K562 (cell line): ENCODE data around the gene NFKB2. TPM values are rescaled to one million over a fixed set of nuclear protein-coding genes. Genes with fewer than 3 reads are reported as not detected.

Experiments used
- ATF1 ChIP-seq, 2 experiments: fragments of 450-650 bp in 1 of 2; IDR thresholded peaks; 2 replicates each; pipeline ENCODE4 v1.6.1; 2016; ENCODE audit warnings: missing compliant biosample characterization in 1 of 2, missing genetic modification characterization in 1 of 2
- CREB5 ChIP-seq: fragments of 250-450 bp; sonication (Bioruptor Pico); IDR thresholded peaks from 2 replicates; pipeline ENCODE4 v1.5.0; 2020; ENCODE audit warnings: mild to moderate bottlenecking
- KDM5B ChIP-seq: fragments of 200-600 bp; sonication (generic); IDR thresholded peaks from 2 replicates; pipeline ENCODE4 v1.6.1; 2012; ENCODE audit warnings: low read depth, mild to moderate bottlenecking, moderate library complexity, low read length, control low read depth, inconsistent platforms; ENCODE audit not compliant: insufficient replicate concordance
- KLF16 ChIP-seq: IDR thresholded peaks from 2 replicates; pipeline ENCODE4 v1.6.1; 2016; ENCODE audit warnings: antibody characterized with exemption
- MBD2 ChIP-seq: sonication (generic); IDR thresholded peaks from 2 replicates; pipeline ENCODE4 v1.6.1; 2016; ENCODE audit warnings: low read depth, borderline replicate concordance
- NCOR1 ChIP-seq: fragments of 450-650 bp; IDR thresholded peaks from 2 replicates; pipeline ENCODE4 v1.6.1; 2016; ENCODE audit warnings: mild to moderate bottlenecking, moderate library complexity
- PHF8 ChIP-seq: fragments of 200-600 bp; sonication (generic); IDR thresholded peaks from 2 replicates; pipeline ENCODE4 v1.6.1; 2012; ENCODE audit warnings: mixed run types, mild to moderate bottlenecking, inconsistent platforms, low read length, moderate library complexity, borderline replicate concordance
- PML ChIP-seq: IDR thresholded peaks from 2 replicates; pipeline ENCODE4 v1.6.1; 2012; ENCODE audit warnings: low read length, inconsistent platforms
- RBFOX2 ChIP-seq: fragments of 200-400 bp; formaldehyde crosslinking; IDR thresholded peaks from 2 replicates; pipeline ENCODE4 v1.6.1; 2017; ENCODE audit warnings: low read depth, mild to moderate bottlenecking, low read length, moderate library complexity
- SIX5 ChIP-seq, 2 experiments: IDR thresholded peaks; 2 replicates each; pipeline ENCODE4 v1.6.1; 2011; ENCODE audit warnings: low read length in 2 of 2, borderline replicate concordance in 1 of 2, low read depth in 1 of 2, mild to moderate bottlenecking in 1 of 2, moderate library complexity in 1 of 2; ENCODE audit not compliant: insufficient read depth in 1 of 2
- ZBTB8A ChIP-seq: fragments of 450-650 bp; IDR thresholded peaks from 2 replicates; pipeline ENCODE4 v1.6.1; 2018; ENCODE audit warnings: mild to moderate bottlenecking, moderate library complexity; ENCODE audit not compliant: partially characterized antibody
- ZNF318 ChIP-seq, 2 experiments: fragments of 450-650 bp; IDR thresholded peaks; 2 replicates each; pipeline ENCODE4 v1.6.1; 2016; ENCODE audit warnings: mild to moderate bottlenecking in 2 of 2, borderline replicate concordance in 1 of 2, low read depth in 1 of 2, moderate library complexity in 1 of 2
- polyA plus RNA-seq, 8 experiments: library from polyadenylated mRNA; depleted of rRNA in 4 of 8; stranded (reverse) in 5 of 8; unstranded in 3 of 8; fragments of >200 nt; fragmentation: Nextera tagmentation in 2 of 8; fragmentation: Illumina TruSeq in 1 of 8; extraction: Ambion mirVana in 2 of 8; extraction: Trizol in 1 of 8; gene quantifications; 2 replicates each; pipeline versions ENCODE4 v1.2.1 to v1.2.3, GENCODE V29; 2011 to 2014; ENCODE audit warnings: inconsistent platforms in 1 of 8, missing spikeins in 1 of 8
- total RNA-seq, 7 experiments: library from RNA; depleted of rRNA in 6 of 7; stranded (reverse); fragments of >200 nt in 6 of 7; fragmentation: Illumina TruSeq in 2 of 7; extraction: Trizol in 2 of 7; gene quantifications; 2 replicates each; pipeline versions ENCODE4 v1.2.1 to v1.2.3, GENCODE V29; 2011 to 2021; ENCODE audit warnings: low replicate concordance in 1 of 7
- TF ChIP-seq, protein P1 (sequence below): fragments of 450-650 bp; IDR thresholded peaks from 2 replicates; pipeline ENCODE4 v1.6.1; 2016; ENCODE audit warnings: low read depth, mild to moderate bottlenecking, moderate library complexity

Gene NFKB2
- total and polyA plus RNA-seq, 9 of the 15 experiments (the other 6 are each of a cell fraction or from before 2014, with no cell fraction given): 0.07 to 20.3 (median 7.9) TPM

DNA sequence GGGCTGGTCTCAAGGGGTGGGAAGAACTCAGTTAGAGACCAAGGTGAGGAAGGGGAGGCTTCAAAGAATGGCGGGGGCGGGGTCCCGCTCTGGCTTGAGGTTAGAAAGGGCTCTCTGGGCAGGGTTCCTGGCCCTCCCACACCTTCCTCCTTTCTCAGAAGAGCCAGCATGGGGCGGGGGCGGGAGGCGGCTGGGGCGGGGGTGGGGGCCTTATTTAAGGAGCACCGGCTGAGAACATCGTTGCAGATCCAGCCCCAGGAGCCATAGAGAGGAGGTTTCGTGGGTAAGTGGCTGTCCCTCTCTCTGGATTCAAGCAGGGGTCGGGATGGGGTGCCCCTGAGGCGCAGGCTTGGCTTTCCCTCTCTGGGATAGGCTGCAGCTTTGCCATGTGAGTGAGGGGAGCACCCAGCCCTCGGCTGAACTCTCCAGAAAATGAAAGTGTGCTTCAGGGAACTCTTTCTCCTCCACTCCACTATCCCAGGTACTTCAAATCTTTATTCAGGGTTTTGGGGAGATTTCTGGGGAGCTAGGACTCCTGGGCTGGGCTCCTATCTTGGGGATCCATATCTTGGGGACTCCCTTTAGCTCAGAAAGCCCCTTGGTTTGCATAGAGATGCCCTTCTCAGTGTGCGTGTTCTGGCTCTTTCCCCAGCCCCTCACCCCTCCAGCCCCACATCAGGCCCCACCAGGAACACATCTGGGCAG lies 40.2 kb downstream of the NFKB2 start (continued):
- TF ChIP-seq, protein P1, sequence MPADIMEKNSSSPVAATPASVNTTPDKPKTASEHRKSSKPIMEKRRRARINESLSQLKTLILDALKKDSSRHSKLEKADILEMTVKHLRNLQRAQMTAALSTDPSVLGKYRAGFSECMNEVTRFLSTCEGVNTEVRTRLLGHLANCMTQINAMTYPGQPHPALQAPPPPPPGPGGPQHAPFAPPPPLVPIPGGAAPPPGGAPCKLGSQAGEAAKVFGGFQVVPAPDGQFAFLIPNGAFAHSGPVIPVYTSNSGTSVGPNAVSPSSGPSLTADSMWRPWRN: no peak
- TF ChIP-seq ZNF318 (IDR thresholded peaks at IDR 0.05; ENCODE audit: borderline replicate concordance in 1 of 2, low read depth in 1 of 2): no peak
- TF ChIP-seq ATF1 (CRISPR knock-in tag; IDR thresholded peaks at IDR 0.05): no peak
- TF ChIP-seq ATF1 (tag; IDR thresholded peaks at IDR 0.05): no peak
- 0 out of 2 replicates have a peak, but pooled peaks have one; percentile 25 for TF ChIP-seq KLF16
- no peak for TF ChIP-seq CREB5
- peak; percentile 77 for TF ChIP-seq RBFOX2
- TF ChIP-seq NCOR1: no peak
- no peak for TF ChIP-seq SIX5 (IDR thresholded peaks at IDR 0.05; ENCODE audit: borderline replicate concordance in 1 of 2, insufficient read depth in 1 of 2, low read depth in 1 of 2, low read length in 2 of 2)
- no peak for TF ChIP-seq ZBTB8A
- TF ChIP-seq KDM5B: peak; percentile 99
- TF ChIP-seq PHF8: peak; percentile 64; the same call in 1 of the 2 replicates
- peak; percentile 70 for TF ChIP-seq MBD2
- TF ChIP-seq PML: peak; percentile 83; the same call in 1 of the 2 replicates
